ENCODE data around the gene APOC3.
"Not testable (repeated sequence)": the region's sequence is repeated elsewhere in the genome, so short reads cannot be mapped to it uniquely, and the experiment has no call there.

APOC3 gene

GRCh38 chr11:116797816-116798215, 31.9 kb upstream of the APOC3 start:
- H3K4me3 ChIP-seq (replicated peaks; ENCODE audit: insufficient read depth, low read length): no peak overlapping the region
- DNase-seq (ENCODE audit: low read depth in 1 of 2, low spot score in 1 of 2): no peak
- no peak overlapping the region for H3K27ac ChIP-seq (replicated peaks)
- no peak for TF ChIP-seq SPI1 (IDR thresholded peaks at IDR 0.05; ENCODE audit: borderline replicate concordance, low read depth)
- TF ChIP-seq POLR2AphosphoS5 (IDR thresholded peaks at IDR 0.05; ENCODE audit: low read depth): no peak
- no peak for TF ChIP-seq REST (IDR thresholded peaks at IDR 0.05; ENCODE audit: insufficient replicate concordance, low read depth)
- no peak for TF ChIP-seq GABPA (IDR thresholded peaks at IDR 0.05; ENCODE audit: low read depth)
- no peak for TF ChIP-seq CTCF (IDR thresholded peaks at IDR 0.05; ENCODE audit: insufficient read depth, low read length)
- H3K27me3 ChIP-seq (ENCODE audit: insufficient read depth, poor library complexity, severe bottlenecking): no peaks in the 10 kb centered on the region

- Histone ChIP-seq H3K27ac (replicated peaks) (no peak overlapping the region), H3K4me3 (replicated peaks; ENCODE audit: insufficient read depth, low read length) (no peak overlapping the region), H3K27me3 (ENCODE audit: insufficient read depth, poor library complexity, severe bottlenecking) (no peaks in the 10 kb centered on the region)
- no peak for DNase-seq (ENCODE audit: low read depth in 1 of 2, low spot score in 1 of 2)
- TF ChIP-seq CTCF (IDR thresholded peaks at IDR 0.05; ENCODE audit: insufficient read depth, low read length) (no peak), GABPA (IDR thresholded peaks at IDR 0.05; ENCODE audit: low read depth) (no peak), SPI1 (IDR thresholded peaks at IDR 0.05; ENCODE audit: borderline replicate concordance, low read depth) (no peak), REST (IDR thresholded peaks at IDR 0.05; ENCODE audit: insufficient replicate concordance, low read depth) (no peak), POLR2AphosphoS5 (IDR thresholded peaks at IDR 0.05; ENCODE audit: low read depth) (no peak)
These were observed 31.3 kb upstream of the APOC3 start for GRCh38 chr11:116798368-116798767.

- H3K27ac ChIP-seq (replicated peaks): no peak overlapping the region
- no peak for TF ChIP-seq SPI1 (IDR thresholded peaks at IDR 0.05; ENCODE audit: borderline replicate concordance, low read depth)
- H3K4me3 ChIP-seq (replicated peaks; ENCODE audit: insufficient read depth, low read length): no peak overlapping the region
- DNase-seq (ENCODE audit: low read depth in 1 of 2, low spot score in 1 of 2): no peak
- no peaks in the 10 kb centered on the region for H3K27me3 ChIP-seq (ENCODE audit: insufficient read depth, poor library complexity, severe bottlenecking)
These were observed 29.1 kb upstream of the APOC3 start for GRCh38 chr11:116800610-116801009.

GRCh38 chr11:116801662-116802061, 28.0 kb upstream of the APOC3 start:
- H3K27ac ChIP-seq (replicated peaks): not testable (repeated sequence)

GRCh38 chr11:116804001-116804400, 25.7 kb upstream of the APOC3 start:
- Histone ChIP-seq H3K4me3 (replicated peaks; ENCODE audit: insufficient read depth, low read length) (no peak overlapping the region), H3K27me3 (ENCODE audit: insufficient read depth, poor library complexity, severe bottlenecking) (no peaks in the 10 kb centered on the region), H3K27ac (replicated peaks) (no peak overlapping the region)
- no peak for DNase-seq (ENCODE audit: low read depth in 1 of 2, low spot score in 1 of 2)
- TF ChIP-seq CTCF (IDR thresholded peaks at IDR 0.05; ENCODE audit: insufficient read depth, low read length) (no peak), POLR2AphosphoS5 (IDR thresholded peaks at IDR 0.05; ENCODE audit: low read depth) (no peak), SPI1 (IDR thresholded peaks at IDR 0.05; ENCODE audit: borderline replicate concordance, low read depth) (no peak), GABPA (IDR thresholded peaks at IDR 0.05; ENCODE audit: low read depth) (no peak), REST (IDR thresholded peaks at IDR 0.05; ENCODE audit: insufficient replicate concordance, low read depth) (no peak)

More at GRCh38 chr11:116801662-116802061, 28.0 kb upstream of the APOC3 start:
- H3K27me3 ChIP-seq (ENCODE audit: insufficient read depth, poor library complexity, severe bottlenecking); H3K4me3 ChIP-seq (replicated peaks; ENCODE audit: insufficient read depth, low read length); DNase-seq (ENCODE audit: low read depth in 1 of 2, low spot score in 1 of 2): not testable (repeated sequence)
